Endothelial cell of umbilical vein (primary cell): ENCODE measurements around the gene GAS1. TPM values are rescaled to one million over a fixed set of nuclear protein-coding genes. Genes with fewer than 3 reads are reported as not detected.

Experiments used
- BruUV-seq: library from RNA; stranded (reverse); fragments of 400-500 nt; replicated peaks from 2 replicates; lab custom pipeline; 2021; lab: Mats Ljungman, UMichigan
- CTCF ChIA-PET: fragments of 300-600, 350-600 bp; sonication (Branson Sonifier 250); formaldehyde crosslinking; loops from one replicate; lab custom pipeline; 2021; ENCODE audit warnings: antibody characterized with exemption, inconsistent platforms; lab: Charles Lee
- POLR2A ChIA-PET: fragments of 300-600, 350-600 bp; sonication (Branson Sonifier 250); formaldehyde crosslinking; loops from one replicate; lab custom pipeline; 2021; ENCODE audit warnings: antibody characterized with exemption, inconsistent platforms; lab: Charles Lee
- DNase-seq: peaks from one replicate; pipeline ENCODE4 v3.0.0-alpha.2; 2011; ENCODE audit warnings: low read depth, low spot score
- FAIRE-seq: peaks from 2 replicates; lab custom pipeline; 2011; peaks lifted over from hg19 to GRCh38; lab: Jason Lieb, UNC
- H2AFZ ChIP-seq: 2 replicates; pipeline ENCODE4 v1.6.0; 2012; ENCODE audit warnings: low read depth, low read length, control low read depth, inconsistent platforms
- H3K27ac ChIP-seq: 2 replicates; pipeline ENCODE4 v1.5.1; 2011; ENCODE audit warnings: low read depth, mild to moderate bottlenecking, control low read depth, low read length, moderate library complexity; ENCODE audit not compliant: insufficient read depth
- H3K27me3 ChIP-seq, 2 experiments: 2 replicates each; pipeline versions ENCODE4 v1.6.0 to v1.6.1; 2011; ENCODE audit warnings: low read length in 2 of 2, mixed read lengths in 1 of 2; ENCODE audit not compliant: control insufficient read depth in 2 of 2, insufficient read depth in 2 of 2
- H3K36me3 ChIP-seq, 2 experiments: 2 replicates in 1 of 2; 3 replicates in 1 of 2; pipeline ENCODE4 v1.5.1; 2011; ENCODE audit warnings: low read length in 2 of 2, mild to moderate bottlenecking in 1 of 2, moderate library complexity in 1 of 2; ENCODE audit not compliant: control insufficient read depth in 2 of 2, insufficient read depth in 2 of 2; ENCODE audit errors: extremely low read depth in 1 of 2
- H3K4me1 ChIP-seq: 3 replicates; pipeline ENCODE4 v1.5.1; 2011; ENCODE audit warnings: mild to moderate bottlenecking, low read length; ENCODE audit not compliant: control insufficient read depth, insufficient read depth; ENCODE audit errors: extremely low read depth
- H3K4me2 ChIP-seq: 2 replicates; pipeline ENCODE4 v1.6.1; 2011; ENCODE audit warnings: low read length, control low read depth, mixed read lengths; ENCODE audit not compliant: insufficient read depth
- H3K4me3 ChIP-seq, 3 experiments: fragments of 200-600 bp in 1 of 3; sonication (generic), shearing (Covaris generic) in 1 of 3; replicated peaks in 1 of 3; 2 replicates each; pipeline ENCODE4 v1.5.1; 2011 to 2016; ENCODE audit warnings: control low read depth in 3 of 3, low read length in 3 of 3, mild to moderate bottlenecking in 2 of 3, inconsistent platforms in 1 of 3, low read depth in 1 of 3, moderate library complexity in 1 of 3; ENCODE audit not compliant: insufficient read depth in 1 of 3
- H3K79me2 ChIP-seq: 2 replicates; pipeline ENCODE4 v1.6.0; 2012; ENCODE audit warnings: low read length, inconsistent platforms; ENCODE audit not compliant: control insufficient read depth, insufficient read depth
- H3K9ac ChIP-seq: replicated peaks from 2 replicates; pipeline ENCODE3; 2011; ENCODE audit warnings: low read length, control low read depth; ENCODE audit not compliant: insufficient read depth; ENCODE audit errors: extremely low read depth
- H3K9me1 ChIP-seq: replicated peaks from 3 replicates; pipeline ENCODE4 v1.6.0; 2011; ENCODE audit warnings: mild to moderate bottlenecking, low read length; ENCODE audit not compliant: control insufficient read depth, insufficient read depth; ENCODE audit errors: extremely low read depth
- H3K9me3 ChIP-seq: replicated peaks from 2 replicates; pipeline ENCODE4 v1.5.1; 2012; ENCODE audit warnings: low read length, inconsistent platforms; ENCODE audit not compliant: control insufficient read depth, insufficient read depth
- H4K20me1 ChIP-seq: replicated peaks from 2 replicates; pipeline ENCODE3; 2011; ENCODE audit warnings: mild to moderate bottlenecking, low read length; ENCODE audit not compliant: control insufficient read depth, insufficient read depth; ENCODE audit errors: extremely low read depth
- EZH2 ChIP-seq: IDR thresholded peaks from 2 replicates; pipeline ENCODE4 v1.6.1; 2012; ENCODE audit warnings: borderline replicate concordance, low read depth, mild to moderate bottlenecking, moderate library complexity, low read length, inconsistent platforms; ENCODE audit not compliant: severe bottlenecking
- FOS ChIP-seq: IDR thresholded peaks from 2 replicates; pipeline ENCODE4 v1.6.1; 2011; ENCODE audit warnings: mild to moderate bottlenecking, low read length, moderate library complexity, borderline replicate concordance; ENCODE audit not compliant: insufficient read depth
- GATA2 ChIP-seq: IDR thresholded peaks from 2 replicates; pipeline ENCODE4 v1.7.0; 2011; ENCODE audit warnings: low read depth, mild to moderate bottlenecking, moderate library complexity, mixed read lengths, low read length; ENCODE audit not compliant: insufficient read length, insufficient read depth
- JUN ChIP-seq: IDR thresholded peaks from 2 replicates; pipeline ENCODE4 v1.6.1; 2011; ENCODE audit warnings: borderline replicate concordance, low read depth; ENCODE audit not compliant: insufficient read length, insufficient read depth
- MYC ChIP-seq: IDR thresholded peaks from one replicate; pipeline ENCODE4 v1.6.1; 2011; ENCODE audit warnings: mild to moderate bottlenecking, low read depth, low read length
- POLR2A ChIP-seq: IDR thresholded peaks from 2 replicates; pipeline ENCODE4 v1.6.1; 2012; ENCODE audit warnings: low read depth, mild to moderate bottlenecking, control low read depth, low read length
- POLR2AphosphoS5 ChIP-seq: IDR thresholded peaks from 2 replicates; pipeline ENCODE4 v1.6.1; 2012; ENCODE audit warnings: low read depth, mild to moderate bottlenecking, control low read depth, low read length, moderate library complexity; ENCODE audit not compliant: insufficient read depth
- dilution Hi-C: fragments of 300-500 bp; cut with MboI; formaldehyde crosslinking; loops from one replicate; pipeline ENCODE4 v1.15.0; 2019; ENCODE audit warnings: low sequenced_read_pairs; ENCODE audit not compliant: extremely low pct_ligation_motif_present
- intact Hi-C: fragments of 100-400 bp; cut with micrococcal nuclease; formaldehyde crosslinking; loops from one replicate; pipeline ENCODE4 v1.10.0; 2022
- polyA plus RNA-seq, 4 experiments: library from polyadenylated mRNA; depleted of rRNA in 3 of 4; stranded (reverse) in 3 of 4; unstranded in 1 of 4; fragments of >200 nt; gene quantifications; 2 replicates each; pipeline versions ENCODE4 v1.2.1 to v1.2.3, GENCODE V29; 2011 to 2012; ENCODE audit warnings: missing spikeins in 1 of 4
- total RNA-seq: library from RNA; stranded (reverse); gene quantifications from 2 replicates; pipeline ENCODE4 v1.2.3, GENCODE V29; 2021
- TF ChIP-seq, protein P1 (sequence below): IDR thresholded peaks from 2 replicates; pipeline ENCODE4 v1.6.1; 2011; ENCODE audit not compliant: insufficient read depth, insufficient read length
- TF ChIP-seq, protein P2 (sequence below), 2 donors: IDR thresholded peaks; 1 replicate in 1 of 2; 2 replicates in 1 of 2; pipeline ENCODE4 v1.5.1; 2011; ENCODE audit warnings: low read length in 2 of 2, mild to moderate bottlenecking in 2 of 2, moderate library complexity in 2 of 2, control low read depth in 1 of 2, inconsistent platforms in 1 of 2, low read depth in 1 of 2; ENCODE audit not compliant: insufficient read depth in 1 of 2; ENCODE audit errors: extremely low read depth in 1 of 2

The GAS1 gene
- total and polyA plus RNA-seq, 2 donors (not counting 3 experiments of a cell fraction or from before 2014, with no cell fraction given) = 0.06 to 0.15 TPM

DNA sequence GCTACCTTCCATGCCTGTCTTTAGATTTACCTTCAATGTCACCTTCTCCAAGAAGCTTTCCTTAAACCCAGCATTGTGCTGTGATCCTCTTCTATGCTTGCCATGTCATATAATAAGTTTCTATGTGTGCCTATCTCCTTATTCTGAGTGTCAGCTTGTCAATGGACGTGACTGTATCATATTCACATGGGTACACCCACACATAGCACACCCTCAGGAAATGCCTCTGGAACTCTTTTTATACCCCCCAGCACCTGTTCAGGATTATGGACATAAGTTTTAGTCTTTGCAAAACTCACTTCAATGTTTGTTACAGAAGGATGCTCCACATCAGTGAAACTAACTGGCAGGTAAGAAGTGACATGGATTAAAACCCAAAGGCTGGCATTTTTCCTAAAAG lies 7.4 kb downstream of the GAS1 start:
- Histone ChIP-seq H4K20me1 (no peaks in the 10 kb centered on the region), H3K27ac (no peak overlapping the region), H3K4me2 (no peak overlapping the region), H3K9me1 (no peaks in the 10 kb centered on the region), H3K4me3 (no peak overlapping the region), H3K4me1 (no peaks in the 10 kb centered on the region), H3K27me3 (peaks cover 9 to 20% of the 10 kb centered on the region in 2 experiments), H3K79me2 (no peaks in the 10 kb centered on the region), H3K36me3 (no peaks in the 10 kb centered on the region), H2AFZ (no peak overlapping the region), H3K9ac (no peak overlapping the region), H3K9me3 (no peaks in the 10 kb centered on the region)
- POLR2A ChIA-PET = no interaction called here
- no peak for DNase-seq
- intact Hi-C loops (loop anchor here (10.0 kb wide), 2 partner anchors 335 to 1195 kb away; partner anchors contain the start of gene AGTPBP1), dilution Hi-C loops (no loop called here)
- CTCF ChIA-PET = interaction anchor here (2.3 kb wide), 1 partner anchor 8 kb away, joined by 6 read pairs; the partner anchor contains the start of gene GAS1
- FAIRE-seq = no peak
- no peak for TF ChIP-seq FOS
- TF ChIP-seq, protein P1, sequence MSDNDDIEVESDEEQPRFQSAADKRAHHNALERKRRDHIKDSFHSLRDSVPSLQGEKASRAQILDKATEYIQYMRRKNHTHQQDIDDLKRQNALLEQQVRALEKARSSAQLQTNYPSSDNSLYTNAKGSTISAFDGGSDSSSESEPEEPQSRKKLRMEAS = no peak
- TF ChIP-seq JUN = no peak
- no TSS peak for BruUV-seq

DNA sequence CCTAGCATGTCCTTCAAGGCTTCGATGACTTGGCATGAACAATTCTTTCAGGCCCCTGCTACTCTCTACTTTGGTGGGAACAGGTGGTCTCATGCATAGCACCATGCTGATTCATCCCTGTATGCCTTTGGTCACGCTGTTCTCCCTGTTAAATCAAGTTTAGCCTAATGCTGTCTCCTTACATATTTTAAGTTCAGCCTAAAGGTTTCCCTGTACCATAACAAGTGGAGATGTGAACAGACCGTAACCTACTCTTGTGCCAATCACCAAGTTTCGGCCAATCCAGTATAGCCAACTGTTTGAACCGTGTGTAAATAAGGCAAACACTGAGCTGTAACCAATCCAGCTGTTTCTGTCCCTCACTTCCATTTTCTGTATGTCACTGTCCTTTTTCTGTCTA lies 8.0 kb downstream of the GAS1 start:
- H3K4me1 ChIP-seq = no peaks in the 10 kb centered on the region
- H3K27me3 ChIP-seq = peaks cover 7 to 15% of the 10 kb centered on the region in 2 experiments
- dilution Hi-C loops (no loop called here), intact Hi-C loops (no loop called here)
- FAIRE-seq (no peak), DNase-seq (no peak)
- H3K79me2 ChIP-seq = no peaks in the 10 kb centered on the region
- H3K9me3 ChIP-seq = no peaks in the 10 kb centered on the region
- ChIA-PET POLR2A (no interaction called here), CTCF (interaction anchor here (2.3 kb wide), 1 partner anchor 9 kb away, joined by 6 read pairs; the partner anchor contains the start of gene GAS1)
- no peak overlapping the region for H3K4me2 ChIP-seq
- no peaks in the 10 kb centered on the region for H3K36me3 ChIP-seq
- no peak for TF ChIP-seq POLR2A
- no peak for TF ChIP-seq FOS
- TF ChIP-seq MYC = no peak
- TF ChIP-seq, protein P2, sequence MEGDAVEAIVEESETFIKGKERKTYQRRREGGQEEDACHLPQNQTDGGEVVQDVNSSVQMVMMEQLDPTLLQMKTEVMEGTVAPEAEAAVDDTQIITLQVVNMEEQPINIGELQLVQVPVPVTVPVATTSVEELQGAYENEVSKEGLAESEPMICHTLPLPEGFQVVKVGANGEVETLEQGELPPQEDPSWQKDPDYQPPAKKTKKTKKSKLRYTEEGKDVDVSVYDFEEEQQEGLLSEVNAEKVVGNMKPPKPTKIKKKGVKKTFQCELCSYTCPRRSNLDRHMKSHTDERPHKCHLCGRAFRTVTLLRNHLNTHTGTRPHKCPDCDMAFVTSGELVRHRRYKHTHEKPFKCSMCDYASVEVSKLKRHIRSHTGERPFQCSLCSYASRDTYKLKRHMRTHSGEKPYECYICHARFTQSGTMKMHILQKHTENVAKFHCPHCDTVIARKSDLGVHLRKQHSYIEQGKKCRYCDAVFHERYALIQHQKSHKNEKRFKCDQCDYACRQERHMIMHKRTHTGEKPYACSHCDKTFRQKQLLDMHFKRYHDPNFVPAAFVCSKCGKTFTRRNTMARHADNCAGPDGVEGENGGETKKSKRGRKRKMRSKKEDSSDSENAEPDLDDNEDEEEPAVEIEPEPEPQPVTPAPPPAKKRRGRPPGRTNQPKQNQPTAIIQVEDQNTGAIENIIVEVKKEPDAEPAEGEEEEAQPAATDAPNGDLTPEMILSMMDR (IDR thresholded peaks at IDR 0.05; ENCODE audit: extremely low read depth in 1 of 2, insufficient read depth in 1 of 2, low read depth in 1 of 2, low read length in 2 of 2) = no peak
- no peak for TF ChIP-seq EZH2
- no peak for TF ChIP-seq JUN
- TF ChIP-seq, protein P1 = no peak
- no peak for TF ChIP-seq GATA2
- TF ChIP-seq POLR2AphosphoS5 = no peak
- H2AFZ ChIP-seq = no peak overlapping the region
- no peaks in the 10 kb centered on the region for H4K20me1 ChIP-seq
- BruUV-seq = no TSS peak
- H3K9ac ChIP-seq = no peak overlapping the region
- H3K9me1 ChIP-seq = no peaks in the 10 kb centered on the region
- no peak overlapping the region for H3K27ac ChIP-seq
- H3K4me3 ChIP-seq = no peak overlapping the region
